ENCODE measurements around the gene ATP8A2. TPM values are rescaled to one million over a fixed set of nuclear protein-coding genes. Genes with fewer than 3 reads are reported as not detected.

ATP8A2 gene
- polyA plus RNA-seq, 1 donor from 2014 or later: 11.9 TPM

DNA sequence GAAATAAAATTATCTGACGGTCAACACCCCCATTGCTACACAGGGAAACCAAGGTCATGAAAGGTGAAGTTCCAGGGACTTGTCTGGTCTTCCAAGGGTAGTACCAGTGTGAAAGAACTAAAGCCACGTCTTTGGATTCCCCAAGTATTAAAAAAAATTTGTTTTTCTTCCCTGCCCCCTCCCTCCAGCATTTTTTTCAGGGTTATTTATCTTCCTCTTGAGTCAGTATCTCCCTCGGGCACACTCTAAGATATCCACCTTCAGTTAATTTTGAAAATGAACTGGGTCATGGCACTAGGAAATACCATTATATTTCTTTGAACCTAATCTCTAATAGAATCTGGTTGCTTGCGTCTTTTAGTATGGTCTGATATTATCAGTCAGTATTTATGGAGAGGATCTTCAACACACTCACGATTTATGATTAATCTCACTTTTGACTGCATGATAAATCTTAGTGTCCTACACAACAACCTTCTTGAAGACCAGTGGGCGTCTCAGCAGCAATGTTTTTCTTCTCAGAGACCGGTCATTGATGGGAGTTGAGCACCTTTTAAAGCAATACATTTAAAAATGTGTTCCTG lies 9.1 kb downstream of the ATP8A2 start:
- Histone ChIP-seq H3K27ac (ENCODE audit: low read length) (no peak overlapping the region), H3K4me2 (ENCODE audit: low read length) (no peak overlapping the region), H3K36me3 (ENCODE audit: insufficient read depth, low read length) (no peaks in the 10 kb centered on the region), H4K20me1 (ENCODE audit: insufficient read depth) (no peaks in the 10 kb centered on the region), H3K9me3 (ENCODE audit: low read length) (no peaks in the 10 kb centered on the region), H3K79me2 (replicated peaks; ENCODE audit: insufficient read depth, low read length) (no peaks in the 10 kb centered on the region), H3K27me3 (ENCODE audit: insufficient read depth, low read depth, low read length) (no peaks in the 10 kb centered on the region), H2AFZ (ENCODE audit: low read depth, low read length) (no peak overlapping the region), H3K4me3 (ENCODE audit: low read length) (no peak overlapping the region), H3F3A (ENCODE audit: insufficient read depth, low read length, poor library complexity, severe bottlenecking) (no peaks in the 10 kb centered on the region), H3K9me2 (ENCODE audit: insufficient read depth, low read length) (no peaks in the 10 kb centered on the region), H3K9ac (ENCODE audit: low read length) (no peak overlapping the region)
- TF ChIP-seq, protein P1, sequence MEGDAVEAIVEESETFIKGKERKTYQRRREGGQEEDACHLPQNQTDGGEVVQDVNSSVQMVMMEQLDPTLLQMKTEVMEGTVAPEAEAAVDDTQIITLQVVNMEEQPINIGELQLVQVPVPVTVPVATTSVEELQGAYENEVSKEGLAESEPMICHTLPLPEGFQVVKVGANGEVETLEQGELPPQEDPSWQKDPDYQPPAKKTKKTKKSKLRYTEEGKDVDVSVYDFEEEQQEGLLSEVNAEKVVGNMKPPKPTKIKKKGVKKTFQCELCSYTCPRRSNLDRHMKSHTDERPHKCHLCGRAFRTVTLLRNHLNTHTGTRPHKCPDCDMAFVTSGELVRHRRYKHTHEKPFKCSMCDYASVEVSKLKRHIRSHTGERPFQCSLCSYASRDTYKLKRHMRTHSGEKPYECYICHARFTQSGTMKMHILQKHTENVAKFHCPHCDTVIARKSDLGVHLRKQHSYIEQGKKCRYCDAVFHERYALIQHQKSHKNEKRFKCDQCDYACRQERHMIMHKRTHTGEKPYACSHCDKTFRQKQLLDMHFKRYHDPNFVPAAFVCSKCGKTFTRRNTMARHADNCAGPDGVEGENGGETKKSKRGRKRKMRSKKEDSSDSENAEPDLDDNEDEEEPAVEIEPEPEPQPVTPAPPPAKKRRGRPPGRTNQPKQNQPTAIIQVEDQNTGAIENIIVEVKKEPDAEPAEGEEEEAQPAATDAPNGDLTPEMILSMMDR (IDR thresholded peaks at IDR 0.05; ENCODE audit: poor library complexity, severe bottlenecking): no peak
- TF ChIP-seq, protein P2, sequence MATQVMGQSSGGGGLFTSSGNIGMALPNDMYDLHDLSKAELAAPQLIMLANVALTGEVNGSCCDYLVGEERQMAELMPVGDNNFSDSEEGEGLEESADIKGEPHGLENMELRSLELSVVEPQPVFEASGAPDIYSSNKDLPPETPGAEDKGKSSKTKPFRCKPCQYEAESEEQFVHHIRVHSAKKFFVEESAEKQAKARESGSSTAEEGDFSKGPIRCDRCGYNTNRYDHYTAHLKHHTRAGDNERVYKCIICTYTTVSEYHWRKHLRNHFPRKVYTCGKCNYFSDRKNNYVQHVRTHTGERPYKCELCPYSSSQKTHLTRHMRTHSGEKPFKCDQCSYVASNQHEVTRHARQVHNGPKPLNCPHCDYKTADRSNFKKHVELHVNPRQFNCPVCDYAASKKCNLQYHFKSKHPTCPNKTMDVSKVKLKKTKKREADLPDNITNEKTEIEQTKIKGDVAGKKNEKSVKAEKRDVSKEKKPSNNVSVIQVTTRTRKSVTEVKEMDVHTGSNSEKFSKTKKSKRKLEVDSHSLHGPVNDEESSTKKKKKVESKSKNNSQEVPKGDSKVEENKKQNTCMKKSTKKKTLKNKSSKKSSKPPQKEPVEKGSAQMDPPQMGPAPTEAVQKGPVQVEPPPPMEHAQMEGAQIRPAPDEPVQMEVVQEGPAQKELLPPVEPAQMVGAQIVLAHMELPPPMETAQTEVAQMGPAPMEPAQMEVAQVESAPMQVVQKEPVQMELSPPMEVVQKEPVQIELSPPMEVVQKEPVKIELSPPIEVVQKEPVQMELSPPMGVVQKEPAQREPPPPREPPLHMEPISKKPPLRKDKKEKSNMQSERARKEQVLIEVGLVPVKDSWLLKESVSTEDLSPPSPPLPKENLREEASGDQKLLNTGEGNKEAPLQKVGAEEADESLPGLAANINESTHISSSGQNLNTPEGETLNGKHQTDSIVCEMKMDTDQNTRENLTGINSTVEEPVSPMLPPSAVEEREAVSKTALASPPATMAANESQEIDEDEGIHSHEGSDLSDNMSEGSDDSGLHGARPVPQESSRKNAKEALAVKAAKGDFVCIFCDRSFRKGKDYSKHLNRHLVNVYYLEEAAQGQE (IDR thresholded peaks at IDR 0.05; ENCODE audit: borderline replicate concordance): no peak
- TF ChIP-seq EP300 (conservative IDR thresholded peaks at IDR 0.05; ENCODE audit: poor library complexity, severe bottlenecking): no peak
- no peak for TF ChIP-seq TAF1 (IDR thresholded peaks at IDR 0.05; ENCODE audit: low read depth)
- no peak for TF ChIP-seq RAD21 (conservative IDR thresholded peaks at IDR 0.05)
- no peak for TF ChIP-seq SMC3 (conservative IDR thresholded peaks at IDR 0.05; ENCODE audit: poor library complexity)
- TF ChIP-seq MXI1 (conservative IDR thresholded peaks at IDR 0.05; ENCODE audit: poor library complexity, severe bottlenecking): no peak
- no peak for TF ChIP-seq POLR2AphosphoS5 (IDR thresholded peaks at IDR 0.05)
- TF ChIP-seq EZH2 (IDR thresholded peaks at IDR 0.05; ENCODE audit: borderline replicate concordance, insufficient read depth, low read length, poor library complexity, severe bottlenecking): no peak

DNA sequence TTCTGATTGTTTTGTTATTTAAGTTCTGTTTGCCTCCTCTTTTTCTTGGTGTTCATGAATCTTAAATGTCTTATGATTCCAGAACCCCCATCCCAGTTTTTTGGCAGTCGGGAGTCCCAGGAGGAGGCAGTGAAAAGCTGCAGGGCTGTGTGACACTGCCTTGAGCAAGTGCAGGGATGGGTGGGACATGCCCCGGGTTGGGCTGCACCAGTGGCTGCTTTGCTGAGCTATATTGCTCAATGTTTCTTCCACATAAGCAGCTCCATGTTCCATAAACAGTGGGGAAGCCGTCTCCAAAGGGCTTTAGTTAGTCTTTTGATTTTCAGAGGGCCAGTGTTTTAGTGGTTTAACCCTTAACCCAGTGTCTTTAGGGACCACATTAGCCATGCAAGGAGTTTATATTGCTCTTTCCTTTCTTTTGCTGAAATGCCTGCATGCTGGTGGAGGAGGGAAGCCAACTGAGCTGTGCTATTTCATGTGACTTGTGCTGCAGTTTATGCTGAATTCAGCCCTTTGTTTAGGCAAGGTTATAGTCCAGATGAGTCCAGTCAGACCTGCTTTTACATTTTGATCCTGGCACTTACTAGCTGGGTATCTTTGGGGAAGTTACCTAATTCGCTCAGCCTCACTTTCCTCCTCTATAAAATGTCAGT lies 13.1 kb downstream of the ATP8A2 start:
- H2AFZ ChIP-seq (ENCODE audit: low read depth, low read length): no peak overlapping the region

More for the DNA sequence above, 13.1 kb downstream of the ATP8A2 start:
- Histone ChIP-seq H3K27ac (ENCODE audit: low read length) (no peak overlapping the region), H4K20me1 (ENCODE audit: insufficient read depth) (no peaks in the 10 kb centered on the region), H3K79me2 (replicated peaks; ENCODE audit: insufficient read depth, low read length) (no peaks in the 10 kb centered on the region), H3K9ac (ENCODE audit: low read length) (no peak overlapping the region), H3K27me3 (ENCODE audit: insufficient read depth, low read depth, low read length) (no peaks in the 10 kb centered on the region), H3K9me2 (ENCODE audit: insufficient read depth, low read length) (no peaks in the 10 kb centered on the region), H3K4me3 (ENCODE audit: low read length) (no peak overlapping the region), H3K36me3 (ENCODE audit: insufficient read depth, low read length) (no peaks in the 10 kb centered on the region), H3K9me3 (ENCODE audit: low read length) (no peaks in the 10 kb centered on the region), H3F3A (ENCODE audit: insufficient read depth, low read length, poor library complexity, severe bottlenecking) (no peaks in the 10 kb centered on the region), H3K4me2 (ENCODE audit: low read length) (no peak overlapping the region)
- no peak for TF ChIP-seq SMC3 (conservative IDR thresholded peaks at IDR 0.05; ENCODE audit: poor library complexity)
- no peak for TF ChIP-seq EP300 (conservative IDR thresholded peaks at IDR 0.05; ENCODE audit: poor library complexity, severe bottlenecking)
- TF ChIP-seq MXI1 (conservative IDR thresholded peaks at IDR 0.05; ENCODE audit: poor library complexity, severe bottlenecking): no peak
- no peak for TF ChIP-seq EZH2 (IDR thresholded peaks at IDR 0.05; ENCODE audit: borderline replicate concordance, insufficient read depth, low read length, poor library complexity, severe bottlenecking)
- TF ChIP-seq, protein P2 (IDR thresholded peaks at IDR 0.05; ENCODE audit: borderline replicate concordance): no peak
- no peak for TF ChIP-seq RAD21 (conservative IDR thresholded peaks at IDR 0.05)
- TF ChIP-seq POLR2AphosphoS5 (IDR thresholded peaks at IDR 0.05): no peak
- TF ChIP-seq, protein P1 (IDR thresholded peaks at IDR 0.05; ENCODE audit: poor library complexity, severe bottlenecking): no peak
- TF ChIP-seq TAF1 (IDR thresholded peaks at IDR 0.05; ENCODE audit: low read depth): no peak
